ENCODE data around the gene PPP1R12A. TPM values are rescaled to one million over a fixed set of nuclear protein-coding genes. Genes with fewer than 3 reads are reported as not detected.

Gene PPP1R12A
- total RNA-seq, 3 donors from 2014 or later (not counting 1 experiment from before 2014, with no cell fraction given) = 145 to 192 (median 185) TPM

DNA sequence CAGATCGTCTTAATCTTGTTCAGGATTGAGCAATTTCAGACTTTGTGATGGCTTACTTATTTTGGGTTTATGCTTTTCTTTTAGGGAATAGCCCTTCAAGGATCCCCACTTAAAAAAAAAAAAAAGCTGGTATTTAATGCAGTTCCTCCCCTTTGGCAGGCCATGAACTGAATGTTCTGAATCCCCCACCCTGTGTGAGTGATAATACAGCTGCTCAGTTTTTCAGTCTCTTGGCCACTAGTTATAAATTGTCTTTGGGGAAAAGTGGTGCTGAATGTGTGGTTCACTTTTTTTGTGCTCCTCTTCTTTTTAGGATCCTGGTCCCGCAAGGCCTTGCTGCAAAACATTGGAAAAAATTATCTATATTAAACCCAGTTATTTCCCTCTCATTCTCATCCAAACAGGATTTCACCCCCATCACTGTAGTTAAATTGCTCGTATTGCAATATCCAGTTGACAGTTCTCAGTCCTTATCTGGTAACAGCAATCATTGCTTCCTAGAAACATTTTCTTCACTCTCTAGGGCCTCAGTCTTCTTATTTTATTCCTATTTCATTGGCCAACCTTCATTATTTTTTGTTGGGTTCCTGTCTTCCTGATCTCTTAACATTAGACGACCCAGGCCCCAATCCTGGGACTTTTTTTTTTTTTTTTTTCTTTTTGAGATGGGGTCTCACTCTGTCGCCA lies 171.0 kb downstream of the PPP1R12A start:
- H3K4me1 ChIP-seq (ENCODE audit: control insufficient read depth, insufficient read depth, low read length) = no peaks in the 10 kb centered on the region
- WGBS (ENCODE audit: insufficient coverage) = 91% methylated on average over 4 of the region's 5 CpGs

DNA sequence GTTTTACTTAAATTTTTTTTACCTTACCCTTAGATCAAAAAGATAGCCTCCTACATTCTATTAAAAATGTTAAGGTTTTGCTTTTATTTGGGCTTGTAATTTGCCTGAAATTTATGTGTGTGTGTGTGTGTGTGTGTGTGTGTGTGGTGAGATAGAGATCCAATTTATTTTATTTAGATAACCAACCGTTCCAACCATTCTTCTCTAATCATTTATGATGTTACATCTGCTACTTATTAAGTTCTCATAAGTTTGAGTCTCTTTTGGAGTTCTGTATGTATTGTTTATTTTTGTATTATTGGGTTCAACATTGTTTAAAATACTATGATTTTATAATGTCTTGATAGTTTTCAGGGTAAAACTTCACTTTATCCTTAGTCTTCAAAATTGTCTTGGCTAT lies 173.6 kb downstream of the PPP1R12A start:
- Mint-ChIP-seq H3K4me1 (no peaks in the 10 kb centered on the region), H3K4me3 (no peak overlapping the region), H3K9me3 (peaks cover 0 to 5% of the 10 kb centered on the region in 2 donors), H3K27me3 (ENCODE audit: low read depth in 2 of 2) (no peaks in the 10 kb centered on the region), H3K36me3 (no peaks in the 10 kb centered on the region), H3K27ac (no peak overlapping the region)
- no peaks in the 10 kb centered on the region for H3K4me1 ChIP-seq (ENCODE audit: control insufficient read depth, insufficient read depth, low read length)
- peaks cover 6% of the 10 kb centered on the region for H3K9me3 ChIP-seq (ENCODE audit: control insufficient read depth, insufficient read depth, low read length)
- no peaks in the 10 kb centered on the region for H3K27me3 ChIP-seq (ENCODE audit: control insufficient read depth, insufficient read depth, low read length)
- ATAC-seq (no peak), DNase-seq (no peak)
- intact Hi-C loops (cut with micrococcal nuclease) = no loop called here
- H3K27ac ChIP-seq (ENCODE audit: low read length) = no peak overlapping the region
- no CpG with 5 or more reads among the region's 1 CpG for WGBS (ENCODE audit: insufficient coverage)
- H3K36me3 ChIP-seq (ENCODE audit: control insufficient read depth, insufficient read depth, low read length) = no peaks in the 10 kb centered on the region
- TF ChIP-seq, protein P1, sequence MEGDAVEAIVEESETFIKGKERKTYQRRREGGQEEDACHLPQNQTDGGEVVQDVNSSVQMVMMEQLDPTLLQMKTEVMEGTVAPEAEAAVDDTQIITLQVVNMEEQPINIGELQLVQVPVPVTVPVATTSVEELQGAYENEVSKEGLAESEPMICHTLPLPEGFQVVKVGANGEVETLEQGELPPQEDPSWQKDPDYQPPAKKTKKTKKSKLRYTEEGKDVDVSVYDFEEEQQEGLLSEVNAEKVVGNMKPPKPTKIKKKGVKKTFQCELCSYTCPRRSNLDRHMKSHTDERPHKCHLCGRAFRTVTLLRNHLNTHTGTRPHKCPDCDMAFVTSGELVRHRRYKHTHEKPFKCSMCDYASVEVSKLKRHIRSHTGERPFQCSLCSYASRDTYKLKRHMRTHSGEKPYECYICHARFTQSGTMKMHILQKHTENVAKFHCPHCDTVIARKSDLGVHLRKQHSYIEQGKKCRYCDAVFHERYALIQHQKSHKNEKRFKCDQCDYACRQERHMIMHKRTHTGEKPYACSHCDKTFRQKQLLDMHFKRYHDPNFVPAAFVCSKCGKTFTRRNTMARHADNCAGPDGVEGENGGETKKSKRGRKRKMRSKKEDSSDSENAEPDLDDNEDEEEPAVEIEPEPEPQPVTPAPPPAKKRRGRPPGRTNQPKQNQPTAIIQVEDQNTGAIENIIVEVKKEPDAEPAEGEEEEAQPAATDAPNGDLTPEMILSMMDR (IDR thresholded peaks at IDR 0.05) = no peak
- H3K4me3 ChIP-seq (ENCODE audit: low read length) = no peak overlapping the region

More for the DNA sequence above, 171.0 kb downstream of the PPP1R12A start:
- Histone ChIP-seq H3K9me3 (ENCODE audit: control insufficient read depth, insufficient read depth, low read length) (no peaks in the 10 kb centered on the region), H3K4me3 (ENCODE audit: low read length) (no peak overlapping the region), H3K36me3 (ENCODE audit: control insufficient read depth, insufficient read depth, low read length) (no peaks in the 10 kb centered on the region), H3K27ac (ENCODE audit: low read length) (no peak overlapping the region), H3K27me3 (ENCODE audit: control insufficient read depth, insufficient read depth, low read length) (no peaks in the 10 kb centered on the region)
- TF ChIP-seq, protein P1 (IDR thresholded peaks at IDR 0.05) = no peak
- DNase-seq = no peak
- no peak for ATAC-seq
- intact Hi-C loops (cut with micrococcal nuclease) = no loop called here
- Mint-ChIP-seq H3K36me3 (no peaks in the 10 kb centered on the region), H3K4me3 (no peak overlapping the region), H3K9me3 (no peaks in the 10 kb centered on the region), H3K4me1 (no peaks in the 10 kb centered on the region), H3K27ac (no peak overlapping the region), H3K27me3 (ENCODE audit: low read depth in 2 of 2) (no peaks in the 10 kb centered on the region)

DNA sequence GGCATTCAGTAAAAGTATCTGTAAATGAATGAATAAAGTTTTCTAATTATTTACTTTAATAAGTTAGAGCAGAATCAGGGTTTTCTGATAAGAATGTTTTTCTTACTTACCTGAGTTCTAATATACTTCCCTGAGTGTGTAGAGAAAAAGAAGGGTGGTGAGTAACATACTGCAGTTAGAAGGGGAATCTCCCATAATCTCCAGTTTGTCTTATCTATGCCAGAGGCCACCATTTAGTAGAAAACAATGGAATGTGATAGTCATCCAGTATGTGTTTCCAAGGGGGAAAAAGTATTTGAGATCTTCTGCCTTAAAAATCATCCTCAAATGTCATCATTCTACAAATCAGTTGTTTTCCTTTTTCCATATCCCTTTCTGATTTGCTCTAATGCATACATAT lies 187.6 kb downstream of the PPP1R12A start:
- Mint-ChIP-seq H3K4me1 (no peaks in the 10 kb centered on the region), H3K4me3 (no peak overlapping the region), H3K9me3 (no peaks in the 10 kb centered on the region), H3K27ac (no peak overlapping the region), H3K27me3 (ENCODE audit: low read depth in 2 of 2) (peaks cover 0 to 3% of the 10 kb centered on the region in 2 donors), H3K36me3 (no peaks in the 10 kb centered on the region)
- Histone ChIP-seq H3K27me3 (ENCODE audit: control insufficient read depth, insufficient read depth, low read length) (no peaks in the 10 kb centered on the region), H3K27ac (ENCODE audit: low read length) (no peak overlapping the region), H3K36me3 (ENCODE audit: control insufficient read depth, insufficient read depth, low read length) (no peaks in the 10 kb centered on the region), H3K9me3 (ENCODE audit: control insufficient read depth, insufficient read depth, low read length) (no peaks in the 10 kb centered on the region), H3K4me1 (ENCODE audit: control insufficient read depth, insufficient read depth, low read length) (no peaks in the 10 kb centered on the region), H3K4me3 (ENCODE audit: low read length) (no peak overlapping the region)
- no peak for DNase-seq
- ATAC-seq = no peak
- TF ChIP-seq, protein P1 (IDR thresholded peaks at IDR 0.05) = no peak
- intact Hi-C loops (cut with micrococcal nuclease) = no loop called here

Data from natural killer cell (primary cell).